Measurements from ENCODE around the gene ZNF268.

Gene ZNF268

DNA sequence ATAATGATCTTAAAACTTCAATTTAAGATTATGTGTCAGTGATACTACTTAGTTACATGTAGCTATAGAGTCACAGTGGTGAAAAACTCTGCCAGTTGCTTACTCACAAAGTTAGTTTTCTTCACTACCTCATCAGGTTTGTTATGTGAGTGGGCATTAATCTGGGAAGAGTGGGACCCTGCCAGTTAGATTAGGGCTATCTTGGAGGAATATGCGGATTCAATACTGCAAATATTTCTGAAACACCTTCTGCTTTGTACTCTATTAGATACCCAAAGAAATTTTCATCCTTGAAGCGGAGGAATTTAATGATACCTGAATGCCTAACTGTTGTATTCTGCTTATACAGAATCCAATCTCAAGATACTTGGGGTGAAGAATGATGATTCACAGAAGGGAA is 25.1 kb downstream of the ZNF268 start:
- Mint-ChIP-seq H3K9me3 (peaks cover 65% of the 10 kb centered on the region), H3K36me3 (ENCODE audit: low read depth) (peaks cover 43% of the 10 kb centered on the region), H3K4me3 (no peak overlapping the region), H3K4me1 (ENCODE audit: low read depth) (no peaks in the 10 kb centered on the region), H3K27me3 (ENCODE audit: low read depth) (no peaks in the 10 kb centered on the region), H3K27ac (no peak overlapping the region)

- no peaks in the 10 kb centered on the region for H3K4me1 Mint-ChIP-seq (ENCODE audit: low read depth)
- H3K27ac Mint-ChIP-seq, result no peak overlapping the region
- no peak overlapping the region for H3K4me3 Mint-ChIP-seq
- H3K36me3 Mint-ChIP-seq (ENCODE audit: low read depth), result peaks cover 5% of the 10 kb centered on the region
- peaks cover 72% of the 10 kb centered on the region for H3K9me3 Mint-ChIP-seq
- H3K27me3 Mint-ChIP-seq (ENCODE audit: low read depth), result no peaks in the 10 kb centered on the region
These were observed 34.4 kb downstream of the ZNF268 start for GRCh38 chr12:133215724-133216123.

DNA sequence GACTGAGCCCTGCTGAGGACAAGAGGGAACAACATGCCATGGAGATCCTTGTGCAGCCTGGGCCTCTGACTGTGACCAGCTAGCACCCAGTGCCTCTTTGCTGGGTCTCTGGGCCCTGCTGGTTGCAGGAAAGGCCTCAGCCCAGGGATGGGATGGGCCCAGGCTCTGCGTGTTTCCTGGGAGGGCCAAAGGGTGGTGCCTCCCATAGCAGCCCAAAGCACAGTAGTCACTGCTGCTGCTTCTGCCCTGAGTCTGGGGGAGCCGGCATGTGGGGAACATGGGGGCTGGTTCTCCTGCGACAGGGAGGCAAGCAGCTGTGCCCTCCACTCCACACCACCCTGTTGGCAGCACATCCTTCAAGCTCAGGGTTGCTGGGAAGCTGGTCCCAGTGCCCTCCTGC is 35.9 kb downstream of the ZNF268 start:
- Mint-ChIP-seq H3K36me3 (ENCODE audit: low read depth) (peaks cover 5% of the 10 kb centered on the region), H3K4me3 (no peak overlapping the region), H3K9me3 (peaks cover 67% of the 10 kb centered on the region), H3K4me1 (ENCODE audit: low read depth) (no peaks in the 10 kb centered on the region), H3K27me3 (ENCODE audit: low read depth) (no peaks in the 10 kb centered on the region), H3K27ac (no peak overlapping the region)

- Mint-ChIP-seq H3K4me1 (ENCODE audit: low read depth) (no peaks in the 10 kb centered on the region), H3K27me3 (ENCODE audit: low read depth) (no peaks in the 10 kb centered on the region), H3K9me3 (peaks cover 65% of the 10 kb centered on the region), H3K4me3 (no peak overlapping the region), H3K36me3 (ENCODE audit: low read depth) (peaks cover 8% of the 10 kb centered on the region), H3K27ac (no peak overlapping the region)
These were observed 39.2 kb downstream of the ZNF268 start for GRCh38 chr12:133220521-133220920.

GRCh38 chr12:133221241-133221640 is 39.9 kb downstream of the ZNF268 start:
- H3K4me3 Mint-ChIP-seq, result no peak overlapping the region
- H3K4me1 Mint-ChIP-seq (ENCODE audit: low read depth), result no peaks in the 10 kb centered on the region
- H3K36me3 Mint-ChIP-seq (ENCODE audit: low read depth), result peaks cover 8% of the 10 kb centered on the region
- H3K27me3 Mint-ChIP-seq (ENCODE audit: low read depth), result no peaks in the 10 kb centered on the region
- peaks cover 62% of the 10 kb centered on the region for H3K9me3 Mint-ChIP-seq
- no peak overlapping the region for H3K27ac Mint-ChIP-seq

DNA sequence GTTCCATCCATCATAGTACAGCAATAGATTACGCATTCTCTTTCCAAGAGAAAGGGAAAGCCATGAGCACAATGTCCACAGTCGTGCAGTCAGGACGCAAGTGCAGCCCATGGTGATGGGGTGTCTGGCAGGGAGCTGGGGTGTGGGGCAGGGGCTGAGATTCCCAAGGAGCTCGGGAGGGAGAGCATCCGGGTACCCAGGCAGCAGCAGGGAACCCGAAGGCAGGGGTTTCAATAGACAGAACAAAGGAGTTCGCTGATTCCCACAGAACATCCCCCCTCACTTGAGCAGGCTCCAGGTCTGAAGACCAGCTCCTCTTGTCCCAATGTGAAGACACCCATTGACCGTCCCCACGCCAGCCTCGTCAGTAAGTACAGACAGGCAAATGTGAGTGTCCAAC is 40.9 kb downstream of the ZNF268 start:
- Mint-ChIP-seq H3K4me3 (no peak overlapping the region), H3K27ac (no peak overlapping the region), H3K9me3 (peaks cover 59% of the 10 kb centered on the region), H3K4me1 (ENCODE audit: low read depth) (no peaks in the 10 kb centered on the region), H3K27me3 (ENCODE audit: low read depth) (no peaks in the 10 kb centered on the region), H3K36me3 (ENCODE audit: low read depth) (peaks cover 8% of the 10 kb centered on the region)

GRCh38 chr12:133225527-133225926 is 44.2 kb downstream of the ZNF268 start:
- H3K4me1 Mint-ChIP-seq (ENCODE audit: low read depth), result no peaks in the 10 kb centered on the region

DNA sequence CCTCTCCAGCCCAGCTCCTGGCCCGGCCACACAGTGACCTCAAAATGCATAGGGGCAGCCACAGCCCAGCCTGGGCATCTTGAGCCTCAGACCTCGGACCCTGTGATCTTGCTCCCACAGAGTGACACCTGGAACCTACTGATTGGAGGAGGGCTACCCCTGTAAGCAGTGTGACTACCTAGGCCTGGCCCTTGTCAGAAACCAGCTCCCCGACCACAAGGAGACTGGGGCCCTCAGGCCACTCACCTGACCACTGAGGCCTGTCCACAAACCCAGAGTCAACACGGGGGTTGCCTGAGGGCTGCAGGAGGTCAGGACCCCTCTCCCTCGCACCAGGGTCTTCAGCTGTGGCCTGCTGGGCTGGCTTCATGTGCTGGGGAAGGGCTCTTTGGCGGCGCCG is 45.4 kb downstream of the ZNF268 start:
- no peaks in the 10 kb centered on the region for H3K27me3 Mint-ChIP-seq (ENCODE audit: low read depth)
- peaks cover 12% of the 10 kb centered on the region for H3K36me3 Mint-ChIP-seq (ENCODE audit: low read depth)
- no peak overlapping the region for H3K4me3 Mint-ChIP-seq
- H3K9me3 Mint-ChIP-seq, result peaks cover 62% of the 10 kb centered on the region
- H3K27ac Mint-ChIP-seq, result no peak overlapping the region
- no peaks in the 10 kb centered on the region for H3K4me1 Mint-ChIP-seq (ENCODE audit: low read depth)

More at GRCh38 chr12:133225527-133225926, 44.2 kb downstream of the ZNF268 start:
- peaks cover 53% of the 10 kb centered on the region for H3K9me3 Mint-ChIP-seq
- H3K27me3 Mint-ChIP-seq (ENCODE audit: low read depth), result no peaks in the 10 kb centered on the region
- peaks cover 12% of the 10 kb centered on the region for H3K36me3 Mint-ChIP-seq (ENCODE audit: low read depth)
- H3K27ac Mint-ChIP-seq, result no peak overlapping the region
- no peak overlapping the region for H3K4me3 Mint-ChIP-seq

DNA sequence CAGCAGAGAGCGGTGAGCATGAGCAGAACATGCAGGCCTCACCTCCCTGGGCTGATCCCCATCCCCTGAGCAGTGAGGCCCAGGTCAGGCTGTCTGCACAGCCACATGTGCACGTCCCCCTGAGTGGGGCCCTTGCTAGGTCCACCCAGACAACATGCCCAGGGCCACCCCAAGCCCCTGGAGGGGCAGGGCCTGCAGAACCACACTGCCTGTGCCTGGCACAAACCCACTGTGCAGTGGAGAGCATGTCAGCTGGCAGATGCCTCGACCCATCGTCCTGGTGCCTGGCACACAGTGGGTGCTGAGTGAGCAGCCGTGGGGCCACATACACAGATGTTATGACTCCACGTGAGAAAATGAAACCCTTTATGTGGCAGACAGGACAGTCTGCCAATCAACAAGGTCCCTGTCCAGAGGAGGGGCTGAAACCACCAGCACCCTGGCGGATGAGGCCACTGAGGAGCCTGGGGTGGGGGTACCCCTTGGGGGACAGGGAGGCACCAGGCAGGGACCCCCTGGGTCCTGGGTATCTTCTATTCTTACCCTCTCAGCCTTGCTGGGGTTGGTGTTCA is 46.1 kb downstream of the ZNF268 start:
- Mint-ChIP-seq H3K9me3 (peaks cover 57% of the 10 kb centered on the region), H3K4me1 (ENCODE audit: low read depth) (no peaks in the 10 kb centered on the region), H3K4me3 (no peak overlapping the region), H3K27me3 (ENCODE audit: low read depth) (no peaks in the 10 kb centered on the region), H3K36me3 (ENCODE audit: low read depth) (peaks cover 12% of the 10 kb centered on the region), H3K27ac (no peak overlapping the region)

DNA sequence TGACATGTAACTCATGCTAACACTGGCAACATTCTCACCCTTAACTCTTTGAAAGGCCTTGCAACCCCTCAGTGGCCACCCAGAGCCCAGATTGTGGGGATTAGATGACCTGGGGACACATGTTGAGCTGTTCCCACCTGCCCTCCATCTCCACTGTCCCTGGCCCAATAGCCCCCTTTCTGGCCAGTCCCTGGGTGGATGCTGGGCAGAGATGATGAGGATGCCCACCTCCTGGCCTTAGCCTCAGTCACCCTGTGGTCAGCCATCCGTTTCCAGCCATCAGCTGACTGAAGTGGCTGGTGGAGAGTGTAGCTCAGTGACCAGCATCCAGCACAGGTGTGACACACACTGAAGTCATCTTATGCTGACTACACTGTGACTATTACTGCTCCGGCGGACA is 49.7 kb downstream of the ZNF268 start:
- no peak overlapping the region for H3K4me3 Mint-ChIP-seq
- peaks cover 54% of the 10 kb centered on the region for H3K9me3 Mint-ChIP-seq
- peaks cover 9% of the 10 kb centered on the region for H3K36me3 Mint-ChIP-seq (ENCODE audit: low read depth)
- no peak overlapping the region for H3K27ac Mint-ChIP-seq
- no peaks in the 10 kb centered on the region for H3K4me1 Mint-ChIP-seq (ENCODE audit: low read depth)
- H3K27me3 Mint-ChIP-seq (ENCODE audit: low read depth), result no peaks in the 10 kb centered on the region

- Mint-ChIP-seq H3K9me3 (peaks cover 60% of the 10 kb centered on the region), H3K27ac (no peak overlapping the region), H3K36me3 (ENCODE audit: low read depth) (peaks cover 9% of the 10 kb centered on the region), H3K27me3 (ENCODE audit: low read depth) (no peaks in the 10 kb centered on the region), H3K4me1 (ENCODE audit: low read depth) (no peaks in the 10 kb centered on the region), H3K4me3 (no peak overlapping the region)
These were observed 51.7 kb downstream of the ZNF268 start for GRCh38 chr12:133233006-133233405.

- H3K36me3 Mint-ChIP-seq (ENCODE audit: low read depth), result peaks cover 5% of the 10 kb centered on the region
- H3K9me3 Mint-ChIP-seq, result peaks cover 53% of the 10 kb centered on the region
- no peaks in the 10 kb centered on the region for H3K27me3 Mint-ChIP-seq (ENCODE audit: low read depth)
- no peaks in the 10 kb centered on the region for H3K4me1 Mint-ChIP-seq (ENCODE audit: low read depth)
- no peak overlapping the region for H3K4me3 Mint-ChIP-seq
- H3K27ac Mint-ChIP-seq, result no peak overlapping the region
These were observed 52.8 kb downstream of the ZNF268 start for GRCh38 chr12:133233993-133234564.

GRCh38 chr12:133234971-133235370 is 53.7 kb downstream of the ZNF268 start:
- Mint-ChIP-seq H3K36me3 (ENCODE audit: low read depth) (peaks cover 2% of the 10 kb centered on the region), H3K4me3 (no peak overlapping the region), H3K27ac (no peak overlapping the region), H3K9me3 (peaks cover 53% of the 10 kb centered on the region), H3K27me3 (ENCODE audit: low read depth) (no peaks in the 10 kb centered on the region), H3K4me1 (ENCODE audit: low read depth) (no peaks in the 10 kb centered on the region)

DNA sequence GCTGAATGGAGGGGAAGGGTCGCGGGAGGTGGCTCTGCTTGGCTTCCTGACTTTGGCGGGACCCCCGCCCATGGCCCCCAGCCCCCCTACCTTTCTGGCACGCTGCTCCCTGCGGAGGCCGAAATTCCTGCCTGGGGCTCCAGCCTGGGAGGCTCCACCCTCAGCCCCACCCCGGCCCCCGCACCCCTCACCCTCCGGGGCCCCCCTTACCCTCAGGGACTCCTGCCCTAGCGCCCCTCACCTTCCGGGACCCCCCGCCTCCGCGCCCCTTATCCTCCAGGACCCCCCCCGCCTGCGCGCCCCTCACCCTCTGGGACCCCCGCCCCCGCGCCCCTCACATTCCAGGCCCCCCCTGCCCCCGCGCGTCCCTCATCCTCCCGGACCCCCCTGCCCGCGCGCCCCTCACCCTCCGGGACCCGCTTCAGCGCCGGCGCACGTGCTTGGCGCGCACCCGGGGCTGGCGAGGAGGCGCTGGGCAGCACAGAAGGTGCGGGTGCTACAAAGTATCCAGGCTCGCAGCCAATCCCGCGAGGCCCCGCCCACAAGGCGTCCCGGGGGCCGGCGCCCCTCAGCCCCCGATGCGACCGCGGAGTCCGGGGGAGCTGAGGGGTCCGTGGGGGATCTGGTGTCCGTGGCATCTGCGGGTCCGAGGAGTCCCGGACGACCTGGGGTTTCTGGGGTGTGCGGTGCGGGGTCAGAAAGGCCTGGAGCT is 54.3 kb downstream of the ZNF268 start, which contains the start of gene ANHX:
Gene ANHX, minus strand, starts transcription at position 477 of the 712 bp plus-strand sequence. CDS start 1,521 bp downstream, outside the sequence.
- no peaks in the 10 kb centered on the region for H3K4me1 Mint-ChIP-seq (ENCODE audit: low read depth)
- peaks cover 53% of the 10 kb centered on the region for H3K9me3 Mint-ChIP-seq
- H3K36me3 Mint-ChIP-seq (ENCODE audit: low read depth), result no peaks in the 10 kb centered on the region
- no peak within 1 kb of the TSS for H3K4me3 Mint-ChIP-seq
- no peaks in the 10 kb centered on the region for H3K27me3 Mint-ChIP-seq (ENCODE audit: low read depth)
- no peak within 1 kb of the TSS for H3K27ac Mint-ChIP-seq

DNA sequence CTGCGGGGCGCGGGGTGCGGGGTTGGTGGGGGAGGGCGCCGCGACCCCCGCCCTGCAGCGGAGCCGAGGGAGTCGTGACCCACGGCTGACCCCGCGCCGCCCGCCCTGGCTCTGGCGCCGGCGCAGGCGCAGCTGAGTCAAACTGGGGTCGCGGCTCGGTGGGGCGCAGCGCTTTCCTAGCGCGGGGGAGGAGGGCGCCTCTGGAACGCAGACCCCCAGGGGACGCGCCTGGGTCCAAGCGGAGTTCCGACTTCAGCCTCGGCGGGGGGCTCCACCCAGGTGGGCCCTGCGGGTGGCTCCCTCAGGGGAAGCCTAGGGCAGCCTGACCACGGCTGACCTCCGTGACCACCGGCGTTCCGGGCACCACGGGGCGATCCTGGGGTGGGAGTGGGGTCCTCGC is 54.8 kb downstream of the ZNF268 start:
- no peak overlapping the region for H3K27ac Mint-ChIP-seq
- H3K4me1 Mint-ChIP-seq (ENCODE audit: low read depth), result no peaks in the 10 kb centered on the region
- H3K4me3 Mint-ChIP-seq, result no peak overlapping the region
- no peaks in the 10 kb centered on the region for H3K36me3 Mint-ChIP-seq (ENCODE audit: low read depth)
- H3K27me3 Mint-ChIP-seq (ENCODE audit: low read depth), result no peaks in the 10 kb centered on the region
- H3K9me3 Mint-ChIP-seq, result peaks cover 53% of the 10 kb centered on the region
